Mesodermal cell (in vitro differentiated cells): ENCODE results near the gene CACNB3. TPM values are rescaled to one million over a fixed set of nuclear protein-coding genes. Genes with fewer than 3 reads are reported as not detected.

Experiments
- H3K27ac ChIP-seq: 2 replicates; pipeline ENCODE4 v1.7.0; 2013; ENCODE audit warnings: mild to moderate bottlenecking, low read depth, low read length, moderate library complexity; ENCODE audit not compliant: severe bottlenecking
- H3K36me3 ChIP-seq: 2 replicates; pipeline ENCODE4 v1.7.1; 2013; ENCODE audit warnings: mild to moderate bottlenecking, low read length, moderate library complexity; ENCODE audit not compliant: control insufficient read depth, insufficient read depth
- H3K4me1 ChIP-seq: one replicate; pipeline ENCODE4 v1.7.1; 2013; ENCODE audit warnings: mild to moderate bottlenecking, low read length; ENCODE audit not compliant: insufficient read depth, control insufficient read depth, poor library complexity, severe bottlenecking
- H3K4me3 ChIP-seq: 2 replicates; pipeline ENCODE4 v1.7.0; 2013; ENCODE audit warnings: low read length, control low read depth, mild to moderate bottlenecking; ENCODE audit not compliant: insufficient read depth, poor library complexity, severe bottlenecking; ENCODE audit errors: extremely low read depth
- H3K9me3 ChIP-seq: 2 replicates; pipeline ENCODE4 v1.7.1; 2013; ENCODE audit warnings: mild to moderate bottlenecking, low read length, moderate library complexity; ENCODE audit not compliant: control insufficient read depth
- WGBS, 2 experiments: methylation state at CpG; one replicate each; pipeline ENCODE4 v1.1.5; 2013; ENCODE audit warnings: missing lambda C conversion rate in 2 of 2; ENCODE audit not compliant: insufficient coverage in 2 of 2; 5-methylcytosine and 5-hydroxymethylcytosine counted together
- polyA plus RNA-seq, 2 experiments: library from polyadenylated mRNA; stranded (reverse); fragments of 50-300 nt; gene quantifications; one replicate each; pipeline ENCODE4 v1.2.3, GENCODE V29; 2013

Gene CACNB3
- 41.0 TPM for polyA plus RNA-seq (2013, experiment 1 of 2)
- polyA plus RNA-seq (2013, experiment 2 of 2): 40.8 TPM

GRCh38 chr12:48817873-48818830 is at the start of gene CACNB3:
TSS of gene CACNB3 (plus strand) at chr12:48818496. CDS start at chr12:48818930, 434 bp downstream.
- 1% methylated on average over 42 to 50 of the region's 79 CpGs for WGBS, 2 experiments
- H3K27ac ChIP-seq: peak within 1 kb of the TSS; percentile 5

GRCh38 chr12:48768736-48769135 is 49.6 kb upstream of the CACNB3 start:
- Histone ChIP-seq H3K36me3 (peaks cover 50% of the 10 kb centered on the region), H3K4me3 (no peak overlapping the region), H3K4me1 (no peaks in the 10 kb centered on the region), H3K9me3 (no peaks in the 10 kb centered on the region), H3K27ac (no peak overlapping the region)
- WGBS, 2 experiments: 92 to 97% methylated on average over 8 of the region's 9 CpGs

More at GRCh38 chr12:48817873-48818830, at the start of gene CACNB3:
- H3K4me1 ChIP-seq: peaks cover 20% of the 10 kb centered on the region
- H3K36me3 ChIP-seq: peaks cover 5% of the 10 kb centered on the region
- H3K9me3 ChIP-seq: no peaks in the 10 kb centered on the region
- H3K4me3 ChIP-seq: peak within 1 kb of the TSS; percentile 67

- H3K36me3 ChIP-seq: peaks cover 59% of the 10 kb centered on the region
- H3K9me3 ChIP-seq: no peaks in the 10 kb centered on the region
- 93 to 99% methylated on average over 9 of the region's 10 CpGs for WGBS, 2 experiments
- no peaks in the 10 kb centered on the region for H3K4me1 ChIP-seq
- H3K4me3 ChIP-seq: no peak overlapping the region
- no peak overlapping the region for H3K27ac ChIP-seq
Measured at GRCh38 chr12:48770756-48771155, 47.5 kb upstream of the CACNB3 start.

GRCh38 chr12:48771588-48772112 is 46.6 kb upstream of the CACNB3 start:
- Histone ChIP-seq H3K36me3 (peaks cover 68% of the 10 kb centered on the region), H3K27ac (no peak overlapping the region), H3K9me3 (no peaks in the 10 kb centered on the region), H3K4me1 (no peaks in the 10 kb centered on the region), H3K4me3 (no peak overlapping the region)
- WGBS, 2 experiments: 95% methylated on average over 7 to 11 of the region's 13 CpGs

- Histone ChIP-seq H3K36me3 (peaks cover 69% of the 10 kb centered on the region), H3K4me3 (no peak overlapping the region), H3K27ac (no peak overlapping the region), H3K9me3 (no peaks in the 10 kb centered on the region), H3K4me1 (no peaks in the 10 kb centered on the region)
- 88 to 92% methylated on average over 4 of the region's 5 CpGs for WGBS, 2 experiments
Measured at GRCh38 chr12:48773686-48774085, 44.6 kb upstream of the CACNB3 start.

- Histone ChIP-seq H3K4me1 (peaks cover 3% of the 10 kb centered on the region), H3K27ac (no peak overlapping the region), H3K4me3 (no peak overlapping the region), H3K36me3 (peaks cover 66% of the 10 kb centered on the region), H3K9me3 (no peaks in the 10 kb centered on the region)
- 91 to 100% methylated on average over 2 of the region's 2 CpGs for WGBS, 2 experiments
Measured at GRCh38 chr12:48774516-48774915, 43.8 kb upstream of the CACNB3 start.

GRCh38 chr12:48775299-48775698 is 43.0 kb upstream of the CACNB3 start:
- 96 to 97% methylated on average over 5 to 7 of the region's 8 CpGs for WGBS, 2 experiments
- Histone ChIP-seq H3K36me3 (peaks cover 63% of the 10 kb centered on the region), H3K9me3 (no peaks in the 10 kb centered on the region), H3K4me3 (no peak overlapping the region), H3K27ac (no peak overlapping the region), H3K4me1 (peaks cover 11% of the 10 kb centered on the region)

- no peak overlapping the region for H3K27ac ChIP-seq
- H3K9me3 ChIP-seq: no peaks in the 10 kb centered on the region
- peaks cover 14% of the 10 kb centered on the region for H3K4me1 ChIP-seq
- peaks cover 54% of the 10 kb centered on the region for H3K36me3 ChIP-seq
- 90 to 93% methylated on average over 14 to 25 of the region's 29 CpGs for WGBS, 2 experiments
- H3K4me3 ChIP-seq: no peak overlapping the region
Measured at GRCh38 chr12:48775991-48776649, 42.2 kb upstream of the CACNB3 start.

GRCh38 chr12:48776956-48777355 is 41.3 kb upstream of the CACNB3 start:
- Histone ChIP-seq H3K36me3 (peaks cover 49% of the 10 kb centered on the region), H3K9me3 (no peaks in the 10 kb centered on the region), H3K4me3 (no peak overlapping the region), H3K27ac (no peak overlapping the region), H3K4me1 (peaks cover 14% of the 10 kb centered on the region)
- 89 to 100% methylated on average over 1 to 6 of the region's 6 CpGs for WGBS, 2 experiments

GRCh38 chr12:48777501-48778400 is 40.5 kb upstream of the CACNB3 start:
- Histone ChIP-seq H3K4me1 (peaks cover 14% of the 10 kb centered on the region), H3K4me3 (no peak overlapping the region), H3K27ac (no peak overlapping the region), H3K9me3 (no peaks in the 10 kb centered on the region), H3K36me3 (peaks cover 46% of the 10 kb centered on the region)
- WGBS, 2 experiments: 84 to 91% methylated on average over 8 to 14 of the region's 16 CpGs
